ENCODE data around the gene ZNF362.
"Not testable (repeated sequence)": the region's sequence is repeated elsewhere in the genome, so short reads cannot be mapped to it uniquely, and the experiment has no call there.

The ZNF362 gene

DNA sequence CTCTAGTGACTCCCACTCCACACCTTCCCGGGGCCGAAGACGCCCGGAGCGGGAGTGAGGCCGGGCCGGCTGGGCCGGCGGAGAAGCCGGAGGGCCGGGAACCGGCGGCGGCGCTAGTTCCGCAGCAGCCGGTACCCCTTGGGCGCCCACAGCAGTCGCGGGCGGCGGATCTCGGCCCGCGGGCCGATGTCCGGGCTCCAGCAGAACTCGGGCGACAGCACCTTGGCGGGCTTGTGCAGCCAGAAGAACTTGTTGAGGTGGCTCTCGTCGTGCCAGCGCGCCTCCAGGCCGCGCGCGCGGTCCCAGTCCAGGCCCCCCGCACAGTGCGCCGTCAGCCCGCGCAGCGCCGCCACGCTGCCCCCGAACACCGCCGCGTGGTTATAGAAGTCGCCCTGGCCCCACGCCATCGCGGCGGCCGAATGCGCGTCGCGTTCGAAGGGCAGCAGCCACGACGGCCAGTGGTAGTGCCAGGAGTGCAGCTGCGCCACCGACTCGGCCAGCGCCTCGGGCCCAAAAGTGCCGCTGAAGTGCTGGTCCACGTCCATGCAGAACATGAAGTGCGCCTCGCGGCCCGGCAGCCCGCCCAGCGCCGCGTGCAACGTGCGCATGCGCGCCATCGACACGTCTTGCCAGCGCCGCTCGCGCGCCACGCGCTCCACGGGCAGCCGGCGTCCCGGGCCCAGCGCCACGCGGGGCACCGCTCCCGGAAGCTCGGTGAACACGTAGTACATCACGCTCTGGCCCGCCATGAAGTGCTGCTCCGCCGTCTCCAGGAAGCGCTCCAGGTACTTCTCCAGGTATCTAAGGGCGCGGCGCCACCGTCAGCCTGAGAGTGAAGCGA is 50.6 kb downstream of the ZNF362 start:
- DNase-seq (ENCODE audit: low read depth), result no peak

DNA sequence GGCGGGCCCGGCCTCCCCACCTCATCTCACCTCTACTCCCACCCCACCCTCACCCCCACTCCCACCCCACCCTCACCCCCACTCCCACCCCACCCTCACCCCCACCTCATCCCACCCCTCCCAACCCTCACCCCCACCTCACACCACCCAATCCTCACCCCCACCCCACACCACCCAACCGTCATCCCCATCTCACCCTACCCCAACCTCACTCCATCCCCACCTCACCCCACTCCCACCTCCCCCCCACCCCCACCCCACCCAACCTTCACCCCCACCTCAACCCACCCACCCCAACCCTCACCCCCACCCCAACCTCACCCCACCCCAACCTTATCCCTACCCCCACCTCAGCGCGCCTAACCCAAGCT is 51.2 kb downstream of the ZNF362 start:
- no peak for DNase-seq (ENCODE audit: low read depth)

DNA sequence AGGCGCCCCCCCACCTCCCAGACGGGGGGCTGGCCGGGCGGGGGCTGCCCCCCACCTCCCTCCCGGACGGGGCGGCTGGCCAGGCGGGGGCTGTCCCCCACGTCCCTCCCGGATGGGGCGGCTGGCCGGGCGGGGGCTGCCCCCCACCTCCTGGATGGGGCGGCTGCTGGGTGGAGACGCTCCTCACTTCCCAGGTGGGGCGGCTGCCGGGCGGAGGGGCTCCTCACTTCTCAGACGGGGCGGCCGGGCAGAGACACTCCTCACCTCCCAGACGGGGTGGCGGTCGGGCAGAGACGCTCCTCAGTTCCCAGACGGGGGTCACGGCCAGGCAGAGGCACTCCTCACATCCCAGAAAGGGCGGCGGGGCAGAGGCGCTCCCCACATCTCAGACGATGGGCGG is 53.1 kb downstream of the ZNF362 start:
- not testable (repeated sequence) for DNase-seq (ENCODE audit: low read depth)

DNA sequence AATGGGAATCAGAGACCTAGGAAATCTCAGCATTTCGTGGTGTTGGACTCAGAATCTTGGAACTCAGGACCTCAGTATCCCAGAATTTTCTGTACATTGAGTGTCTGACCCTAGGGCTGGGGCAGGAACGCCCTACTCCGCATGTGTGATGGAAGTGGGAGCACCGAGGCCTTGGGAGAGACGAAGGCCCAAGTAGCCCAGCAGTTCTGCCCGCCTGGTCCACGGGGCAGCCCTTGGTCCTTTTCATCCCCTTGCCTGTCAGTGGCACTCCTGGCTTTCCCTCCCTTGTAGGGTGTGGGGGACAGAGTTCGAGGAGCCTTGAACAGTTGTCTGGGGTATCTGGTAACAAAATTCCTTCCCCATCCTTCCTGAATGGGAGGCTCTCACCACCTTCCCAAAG is 54.4 kb downstream of the ZNF362 start:
- no peak for DNase-seq (ENCODE audit: low read depth)

DNA sequence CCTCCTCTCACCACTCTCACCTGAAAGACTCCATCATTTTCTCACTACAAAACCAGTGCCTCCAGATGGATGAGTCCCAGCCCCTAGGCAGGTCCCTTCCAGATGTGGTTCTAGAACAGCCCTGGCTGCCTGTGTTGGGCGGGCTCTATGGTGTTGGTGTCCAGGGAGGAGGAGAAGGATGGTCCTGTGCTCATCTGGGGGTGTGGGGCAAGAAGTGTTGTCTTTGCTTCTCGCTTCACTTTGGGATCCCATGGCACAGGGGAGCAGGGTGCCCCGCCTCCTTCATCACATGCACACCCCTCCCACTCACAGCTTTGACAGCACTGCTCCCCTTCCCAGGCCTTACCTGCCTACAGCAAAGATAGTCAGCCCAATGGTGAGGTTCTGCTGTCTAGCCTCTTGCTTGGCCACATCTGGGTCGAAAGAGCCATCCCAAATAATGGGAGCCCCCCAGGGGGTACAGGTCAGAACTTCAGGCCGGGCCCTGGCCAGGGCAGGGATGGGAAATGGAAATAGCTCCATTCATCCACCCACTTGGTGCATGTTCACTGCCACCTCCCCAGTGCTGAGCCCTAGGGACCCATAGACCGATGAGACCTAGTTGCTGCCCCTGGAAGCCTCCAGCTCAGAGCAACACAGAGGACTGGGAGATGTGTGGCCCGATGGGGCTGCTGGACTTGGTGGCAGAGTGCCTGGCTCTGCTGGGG is 55.6 kb downstream of the ZNF362 start:
- no peak for DNase-seq (ENCODE audit: low read depth)

DNA sequence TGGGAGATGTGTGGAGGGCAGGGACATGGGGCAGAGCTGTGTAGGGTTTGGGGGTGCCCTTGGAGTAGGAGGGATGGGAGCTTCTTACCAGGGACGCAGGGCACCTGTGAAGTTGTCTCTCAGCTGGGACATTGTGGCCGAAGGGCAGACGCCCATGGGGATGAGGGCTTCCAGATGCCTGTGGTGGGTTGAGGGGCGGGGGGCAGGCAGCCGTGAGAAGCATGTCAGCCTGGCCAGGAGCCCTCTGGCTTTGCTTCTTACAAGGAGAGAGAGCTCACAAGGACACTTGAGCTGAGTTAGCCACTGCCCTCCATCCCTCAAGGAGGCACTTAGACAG is 56.1 kb downstream of the ZNF362 start:
- DNase-seq (ENCODE audit: low read depth), result no peak

DNA sequence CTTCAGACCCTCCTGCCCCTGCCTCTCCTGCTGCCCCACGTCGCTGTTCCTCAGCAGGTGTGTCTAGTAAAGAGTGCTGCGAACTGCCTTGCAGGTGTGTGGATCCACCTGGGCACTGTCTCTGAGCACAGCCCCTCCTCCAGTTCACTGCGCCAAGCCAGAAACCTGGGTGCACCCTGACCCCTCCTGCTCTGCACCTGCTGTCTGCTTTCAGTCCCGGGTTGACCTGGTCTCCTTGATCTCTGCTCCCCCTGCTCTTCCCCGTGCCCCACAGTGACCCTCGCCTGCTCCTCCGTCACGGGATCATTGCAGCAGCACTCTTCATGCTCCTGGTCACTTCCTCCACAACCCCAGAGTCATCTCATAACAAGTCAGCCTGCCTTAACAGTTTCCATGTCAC is 58.1 kb downstream of the ZNF362 start:
- no peak for DNase-seq (ENCODE audit: low read depth)

DNA sequence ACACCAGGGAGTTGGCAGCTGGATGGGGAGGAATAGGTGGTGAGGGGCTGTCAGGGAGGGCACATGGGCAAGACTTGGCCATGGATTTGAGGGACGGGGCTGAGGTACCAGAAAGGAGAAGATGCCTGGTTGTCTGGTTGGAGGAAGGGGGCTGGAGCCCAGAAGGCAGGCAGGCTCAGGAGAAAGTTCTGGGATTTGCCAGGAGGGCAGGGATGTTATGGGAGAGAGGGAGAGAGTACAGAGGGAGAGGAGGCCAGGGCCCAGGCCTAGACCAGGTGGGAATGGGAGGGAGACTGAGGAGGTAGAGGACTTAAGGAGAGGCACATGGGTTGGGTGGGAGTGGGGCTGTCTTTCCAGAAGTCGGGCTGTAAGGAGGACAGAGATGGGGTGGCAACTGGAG is 60.3 kb downstream of the ZNF362 start:
- DNase-seq (ENCODE audit: low read depth), result no peak

DNA sequence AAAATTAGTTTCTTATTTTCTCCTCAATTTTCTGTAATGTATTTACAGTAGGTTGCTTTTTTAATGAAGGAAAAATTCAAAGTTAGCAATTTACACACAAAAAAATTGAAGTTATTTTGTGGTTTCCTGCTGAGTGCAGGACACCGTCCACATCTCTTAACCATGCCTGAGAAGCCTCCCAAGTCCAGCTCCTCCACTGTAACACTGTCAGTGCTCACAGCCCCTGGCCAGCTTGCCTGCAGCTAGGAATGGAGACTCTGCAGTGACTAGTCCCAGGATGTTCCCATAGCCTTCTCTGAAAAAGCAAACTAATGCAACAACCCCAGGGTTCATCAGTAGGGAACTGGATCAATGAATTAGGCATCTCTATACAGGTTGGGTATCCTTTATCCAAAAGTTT is 61.1 kb downstream of the ZNF362 start:
- peak; percentile 35 for DNase-seq (ENCODE audit: low read depth)

DNA sequence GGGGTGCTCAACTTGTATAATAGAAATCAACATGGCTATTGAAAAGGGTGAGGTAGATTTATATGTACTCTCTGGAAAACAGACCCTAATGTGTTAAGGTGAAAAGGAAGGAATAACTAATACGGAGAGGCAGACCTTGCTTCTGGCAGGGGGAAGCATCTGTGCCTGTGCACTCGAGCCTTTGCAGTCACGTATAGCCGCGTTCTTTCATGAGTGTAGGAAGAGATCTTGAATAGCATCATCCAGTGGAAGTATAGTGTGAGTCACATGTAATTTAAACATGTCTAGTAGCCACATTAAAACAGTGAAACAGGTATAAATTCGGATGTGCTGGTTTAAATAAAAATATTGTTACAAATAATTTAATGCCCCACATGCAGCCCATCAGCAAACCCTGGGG is 61.7 kb downstream of the ZNF362 start:
- DNase-seq (ENCODE audit: low read depth), result peak; percentile 42

DNA sequence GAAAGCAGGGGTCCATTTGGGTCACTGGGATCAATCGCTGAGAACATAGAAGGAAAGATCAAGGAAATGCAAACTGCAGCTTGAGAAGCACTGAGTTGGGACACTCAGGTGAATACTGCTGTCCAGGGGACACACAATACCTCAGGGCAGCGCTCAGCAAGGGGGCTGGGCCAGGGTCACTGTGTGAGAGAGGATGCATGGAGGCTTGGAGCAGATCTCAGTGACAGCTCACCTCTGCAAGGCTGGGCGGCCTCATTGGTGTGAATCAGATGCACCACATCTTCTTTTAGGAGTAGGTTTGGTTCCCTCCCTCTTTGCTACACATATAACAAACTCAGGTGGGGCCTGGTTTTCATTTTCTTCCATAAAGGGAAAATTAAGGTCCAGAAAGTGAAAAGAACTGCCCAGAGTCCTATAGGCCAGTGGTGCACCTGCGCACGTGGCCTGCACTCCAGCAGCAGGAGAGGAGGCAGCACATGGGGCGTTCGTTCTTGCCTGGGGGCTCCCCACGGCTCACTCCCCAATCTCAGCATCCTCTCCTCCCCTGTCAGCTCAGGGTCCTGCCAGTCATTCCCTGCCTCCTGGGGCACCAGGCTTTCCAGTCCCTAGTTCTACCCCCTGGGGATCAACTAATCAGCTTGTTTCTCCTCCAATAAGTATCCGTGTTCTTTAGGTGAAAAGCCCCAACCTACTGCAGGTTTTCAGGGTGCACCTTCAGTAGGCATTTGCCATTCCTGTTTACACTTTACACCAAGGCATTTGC is 63.1 kb downstream of the ZNF362 start:
- DNase-seq (ENCODE audit: low read depth), result peak; percentile 21

DNA sequence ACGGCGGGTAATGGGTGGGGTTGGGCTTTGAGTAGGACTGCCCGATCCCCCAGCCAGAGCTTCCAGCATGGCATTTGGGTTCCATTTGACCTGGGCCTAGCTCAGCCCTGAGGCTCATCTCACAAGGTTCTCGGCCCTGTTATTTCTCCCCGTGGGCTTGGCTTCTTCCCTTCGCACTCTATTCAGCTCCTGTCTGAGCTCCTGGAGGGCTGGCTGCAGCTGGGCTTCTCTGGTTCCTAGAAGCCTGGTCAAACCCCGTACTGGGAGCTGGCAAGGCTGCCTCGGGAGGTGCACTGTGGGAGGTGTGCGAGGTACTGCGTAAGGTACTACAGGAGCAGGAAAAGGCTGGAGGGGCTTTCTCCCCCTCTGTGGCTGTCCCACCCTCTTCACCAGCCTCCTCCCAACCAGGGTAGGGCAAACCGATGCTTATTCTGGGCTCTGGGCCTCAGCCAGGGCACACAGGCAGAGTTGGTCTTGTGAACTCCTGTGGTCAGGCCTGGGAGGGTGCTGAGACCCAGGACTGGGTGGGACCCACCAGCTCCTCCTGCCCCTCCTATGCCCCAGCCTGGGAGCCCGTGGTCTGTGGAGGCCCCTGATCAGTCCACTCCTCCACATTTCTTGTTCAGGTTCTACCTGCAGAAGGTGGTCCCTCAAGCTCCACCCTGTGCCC is 63.8 kb downstream of the ZNF362 start:
- DNase-seq (ENCODE audit: low read depth), result peak; percentile 41

DNA sequence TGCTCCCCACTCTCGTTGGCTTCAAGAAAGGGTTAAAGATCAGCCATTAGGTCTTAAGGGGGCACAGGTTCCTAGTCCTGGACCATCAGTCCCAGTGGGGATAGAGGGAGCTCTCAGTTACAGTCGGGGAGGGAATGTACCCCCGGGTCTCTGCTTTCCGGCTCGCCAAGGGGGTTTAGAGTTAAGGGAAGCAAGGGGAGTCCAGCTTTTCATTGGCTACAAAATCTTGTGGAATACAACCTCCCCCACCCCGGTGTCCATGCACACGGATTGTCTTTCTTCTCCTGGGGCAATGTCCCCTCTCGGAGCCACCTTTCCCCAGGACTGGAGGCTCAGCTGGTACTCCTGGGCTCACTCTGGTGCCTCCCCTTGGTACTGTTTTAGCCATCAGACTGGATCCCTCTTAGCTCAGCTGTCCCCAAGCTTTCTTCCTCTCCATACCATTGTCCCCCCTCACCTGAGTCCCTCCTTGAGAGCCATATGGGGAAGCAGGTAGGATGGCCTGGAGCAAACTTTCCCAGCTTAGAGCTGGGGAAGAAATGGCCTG is 64.4 kb downstream of the ZNF362 start, which contains the start of gene A3GALT2:
A3GALT2 (minus strand) TSS at position 480 of the 547 bp plus-strand sequence; CDS start at position 480, 0 bp downstream.
- DNase-seq (ENCODE audit: low read depth), result no peak

DNA sequence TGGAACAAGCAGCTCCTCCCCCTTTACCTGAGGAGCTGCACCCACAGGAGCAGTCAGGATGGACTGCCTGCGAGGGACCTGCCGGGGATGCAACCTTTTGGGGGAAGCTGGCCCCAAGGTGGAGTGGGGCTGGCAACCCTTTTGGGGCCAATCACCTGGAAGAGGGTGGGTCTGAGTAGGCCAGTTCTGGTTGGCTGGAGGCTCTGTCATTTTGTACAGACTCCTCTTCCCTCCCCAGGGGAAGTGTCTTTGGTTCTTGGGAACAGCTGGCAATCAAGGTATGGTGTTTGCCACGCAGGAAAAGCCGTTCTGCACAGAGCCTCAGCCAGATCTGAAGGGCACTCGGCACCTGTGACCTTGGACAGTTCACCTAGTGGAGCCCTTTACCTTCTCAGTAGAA is 64.9 kb downstream of the ZNF362 start:
- DNase-seq (ENCODE audit: low read depth), result no peak

DNA sequence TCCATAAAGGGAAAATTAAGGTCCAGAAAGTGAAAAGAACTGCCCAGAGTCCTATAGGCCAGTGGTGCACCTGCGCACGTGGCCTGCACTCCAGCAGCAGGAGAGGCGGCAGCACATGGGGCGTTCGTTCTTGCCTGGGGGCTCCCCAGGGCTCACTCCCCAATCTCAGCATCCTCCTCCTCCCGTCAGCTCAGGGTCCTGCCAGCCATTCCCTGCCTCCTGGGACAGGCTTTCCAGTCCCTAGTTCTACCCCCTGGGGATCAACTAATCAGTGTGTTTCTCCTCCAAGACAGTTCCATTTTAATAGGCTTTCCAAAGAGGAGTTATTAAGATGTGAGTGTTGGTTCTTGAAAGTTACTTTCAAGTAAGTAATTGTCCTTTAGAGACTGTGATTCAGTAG is 65.8 kb downstream of the ZNF362 start:
- no peak for DNase-seq (ENCODE audit: low read depth)

DNA sequence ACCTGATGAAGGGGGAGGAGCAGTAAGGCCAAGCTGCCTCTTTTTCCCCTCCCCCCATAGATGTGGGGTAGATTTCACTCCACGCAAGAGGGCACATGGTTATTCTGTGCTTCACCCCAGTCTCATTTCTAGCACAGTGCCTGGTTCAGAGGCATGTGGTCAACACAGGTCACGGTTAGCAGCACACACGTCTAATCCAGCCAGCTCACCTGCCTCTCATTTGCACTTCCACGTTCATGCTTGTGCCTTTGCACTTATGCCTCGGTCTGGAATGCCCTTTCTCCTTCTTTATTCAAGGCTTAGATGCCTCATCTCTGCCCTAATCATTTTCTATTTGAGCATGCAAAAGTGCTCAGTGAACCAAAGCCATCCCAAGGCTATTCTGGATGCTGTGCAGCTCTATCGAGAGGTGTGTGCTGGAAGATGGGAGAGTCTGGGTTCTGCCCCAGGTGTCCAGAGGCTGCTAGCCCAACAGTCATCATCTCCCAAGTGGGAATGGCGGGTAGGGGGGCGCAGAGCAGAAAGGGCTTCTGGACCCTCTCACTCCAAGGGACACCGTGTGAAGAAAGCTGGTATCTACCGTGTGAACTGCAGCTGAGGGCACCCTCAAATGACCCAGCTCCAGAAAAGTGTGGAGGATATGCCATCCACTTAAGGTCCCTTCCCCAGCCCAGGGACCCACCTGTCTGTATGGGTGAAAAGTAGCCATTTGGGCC is 66.7 kb downstream of the ZNF362 start:
- DNase-seq (ENCODE audit: low read depth), result no peak

DNA sequence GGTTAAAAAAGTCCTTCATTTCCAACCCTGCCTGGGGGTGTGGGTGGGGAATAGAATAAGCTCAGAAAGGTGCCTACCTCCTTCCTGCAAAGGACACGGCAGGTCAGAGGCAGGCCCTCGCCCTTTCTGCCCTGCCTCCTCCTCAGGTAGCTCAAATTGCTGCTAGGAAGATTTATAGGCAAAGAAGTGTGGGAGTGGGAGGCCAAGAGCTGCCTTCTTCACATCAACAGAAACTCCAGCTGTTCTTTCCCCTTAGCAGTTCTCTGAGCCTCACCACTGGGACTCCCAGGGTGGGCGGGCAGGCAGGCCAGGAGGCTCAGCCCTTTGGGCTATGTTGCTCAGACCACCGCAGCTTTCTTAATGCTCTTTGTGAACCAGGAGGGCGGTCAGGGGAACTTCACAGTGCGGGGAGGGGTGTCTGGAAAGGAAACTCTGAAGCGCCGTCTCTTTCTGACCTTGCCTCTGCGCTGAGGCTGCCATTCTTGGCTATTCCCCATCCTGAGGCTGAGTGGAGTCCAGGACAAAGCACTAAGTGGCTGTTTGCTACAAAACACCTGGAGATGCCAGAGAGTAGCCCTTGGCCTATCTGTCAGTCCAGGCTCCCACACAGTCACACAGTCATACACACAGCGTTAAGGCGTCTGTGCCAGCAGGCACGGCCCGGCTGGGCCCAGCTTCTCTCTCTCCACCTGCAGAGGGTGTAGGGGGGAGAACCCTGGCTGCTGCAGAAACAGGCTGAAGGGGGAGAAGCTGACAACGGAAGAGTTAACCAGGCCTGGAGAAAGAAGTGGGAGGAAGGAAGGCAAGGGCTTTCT is 67.6 kb downstream of the ZNF362 start:
- no peak for DNase-seq (ENCODE audit: low read depth)

DNA sequence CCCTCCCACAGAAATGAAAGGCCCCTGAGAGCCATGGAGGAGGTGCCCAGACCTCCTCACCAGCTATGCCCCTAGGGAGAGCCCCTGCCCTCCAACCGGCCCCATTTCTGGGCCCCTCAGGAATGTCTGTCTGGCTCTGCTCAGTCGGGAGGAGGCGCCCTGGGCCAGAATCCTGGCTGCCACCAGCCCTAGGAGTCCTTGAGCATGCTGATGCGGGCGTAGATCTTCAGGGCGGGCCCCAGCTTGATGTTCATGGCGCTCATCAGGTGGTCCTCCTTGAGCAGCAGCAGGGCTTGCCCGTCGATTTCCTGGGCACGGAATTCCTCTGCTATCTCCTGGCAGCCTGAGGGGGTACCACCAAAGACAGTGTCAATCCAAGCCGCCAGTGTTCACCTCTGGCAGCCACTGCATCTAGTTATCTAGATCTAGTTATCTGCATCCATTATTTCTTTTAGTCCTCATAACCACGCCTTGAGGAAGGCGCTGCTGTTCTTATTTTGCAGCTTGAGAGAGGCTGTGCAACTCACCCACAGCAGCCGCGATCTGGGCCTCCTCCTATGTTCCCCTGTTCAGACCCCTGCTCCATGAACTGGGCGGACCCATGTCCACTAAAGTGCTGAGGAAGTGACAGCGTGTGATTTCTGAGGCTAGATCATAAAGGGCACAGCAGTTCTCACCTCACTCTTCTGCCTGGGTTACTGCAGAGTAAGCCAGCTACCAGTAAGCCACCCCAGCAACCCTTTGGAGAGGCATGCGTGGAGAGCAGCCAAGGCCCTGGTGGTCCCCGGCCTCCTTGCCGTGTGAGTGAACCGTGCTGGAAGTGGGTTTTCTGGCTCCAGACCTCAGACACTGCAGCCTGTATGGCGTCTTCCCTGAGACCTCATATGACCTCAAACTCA is 68.6 kb downstream of the ZNF362 start:
- DNase-seq (ENCODE audit: low read depth), result no peak

DNA sequence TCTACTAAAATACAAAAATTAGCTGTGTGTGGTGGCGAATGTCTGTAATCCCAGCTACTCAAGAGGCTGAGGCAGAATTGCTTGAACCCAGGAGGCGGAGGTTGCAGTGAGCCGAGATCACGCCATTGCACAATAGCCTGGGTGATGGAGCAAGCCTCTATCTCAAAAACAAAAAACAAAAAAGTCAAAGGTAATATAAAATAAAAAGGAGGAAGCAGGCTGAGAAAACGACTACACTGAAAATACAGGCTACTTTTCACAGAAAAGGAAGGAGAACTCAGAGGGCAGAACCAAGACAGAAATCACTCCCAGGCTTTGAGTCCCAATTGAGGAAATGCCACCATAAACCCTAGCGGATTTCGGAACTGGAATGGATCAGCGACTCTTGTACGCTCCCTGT is 70.5 kb downstream of the ZNF362 start:
- peak; percentile 41 for DNase-seq (ENCODE audit: low read depth)

Measured in iris pigment epithelial cell (primary cell).